K562 (cell line): Measurements from ENCODE around the gene C11orf98. TPM values are rescaled to one million over a fixed set of nuclear protein-coding genes. Genes with fewer than 3 reads are reported as not detected.

Experiments
- ATF7 ChIP-seq: fragments of 450-650 bp; IDR thresholded peaks from 2 replicates; pipeline ENCODE4 v1.7.1; 2014; ENCODE audit warnings: mild to moderate bottlenecking, moderate library complexity
- BRF1 ChIP-seq: IDR thresholded peaks from 3 replicates; pipeline ENCODE4 v1.6.1; 2011; ENCODE audit warnings: borderline replicate concordance, mild to moderate bottlenecking; ENCODE audit not compliant: insufficient read length; ENCODE audit errors: extremely low read depth
- BRF2 ChIP-seq: IDR thresholded peaks from 3 replicates; pipeline ENCODE4 v1.6.1; 2011; ENCODE audit warnings: borderline replicate concordance, mild to moderate bottlenecking; ENCODE audit not compliant: insufficient read length, insufficient read depth
- CLOCK ChIP-seq: fragments of 250-450 bp; sonication (Bioruptor Pico); IDR thresholded peaks from 2 replicates; pipeline ENCODE4 v1.4.0; 2020; ENCODE audit warnings: mild to moderate bottlenecking, moderate library complexity, borderline replicate concordance
- FOXK2 ChIP-seq, 2 experiments: fragments of 450-650 bp; IDR thresholded peaks in 1 of 2; conservative IDR thresholded peaks in 1 of 2; 2 replicates each; pipeline ENCODE4 v1.6.1; 2016; ENCODE audit warnings: low read depth in 2 of 2, mild to moderate bottlenecking in 1 of 2
- HMG20B ChIP-seq: fragments of 250-450 bp; sonication (Bioruptor Pico); IDR thresholded peaks from 2 replicates; pipeline ENCODE4 v1.5.0; 2021; ENCODE audit warnings: mild to moderate bottlenecking
- NFXL1 ChIP-seq: fragments of 450-650 bp; formaldehyde crosslinking; IDR thresholded peaks from 2 replicates; pipeline ENCODE4 v1.4.0; 2021; ENCODE audit warnings: mild to moderate bottlenecking
- PTBP1 ChIP-seq: fragments of 200-400 bp; formaldehyde crosslinking; IDR thresholded peaks from 2 replicates; pipeline ENCODE4 v1.6.1; 2017; ENCODE audit warnings: low read depth, low read length
- SAFB2 ChIP-seq: fragments of 200-400 bp; formaldehyde crosslinking; IDR thresholded peaks from 2 replicates; pipeline ENCODE4 v1.6.1; 2018; ENCODE audit warnings: borderline replicate concordance, low read length, low read depth, moderate library complexity; ENCODE audit not compliant: severe bottlenecking
- SMC3 ChIP-seq: conservative IDR thresholded peaks from 2 replicates; pipeline ENCODE4 v1.6.1; 2011; ENCODE audit warnings: low read depth, low read length, improper control_type of control experiment; ENCODE audit not compliant: insufficient read depth
- TCF7 ChIP-seq: sonication (generic); IDR thresholded peaks from 2 replicates; pipeline ENCODE4 v1.6.1; 2016; ENCODE audit warnings: antibody characterized with exemption, borderline replicate concordance
- ZNF431 ChIP-seq: sonication (generic); formaldehyde crosslinking; IDR thresholded peaks from 2 replicates; pipeline ENCODE4 v1.8.0; 2022; ENCODE audit warnings: mild to moderate bottlenecking, missing genetic modification reagents
- ZNF445 ChIP-seq: fragments of 250-450 bp; sonication (Bioruptor Pico); IDR thresholded peaks from 2 replicates; pipeline ENCODE4 v1.4.0; 2020; ENCODE audit warnings: low read depth, mild to moderate bottlenecking, moderate library complexity
- polyA plus RNA-seq, 8 experiments: library from polyadenylated mRNA; depleted of rRNA in 4 of 8; stranded (reverse) in 5 of 8; unstranded in 3 of 8; fragments of >200 nt; fragmentation: Nextera tagmentation in 2 of 8; fragmentation: Illumina TruSeq in 1 of 8; extraction: Ambion mirVana in 2 of 8; extraction: Trizol in 1 of 8; gene quantifications; 2 replicates each; pipeline versions ENCODE4 v1.2.1 to v1.2.3, GENCODE V29; 2011 to 2014; ENCODE audit warnings: inconsistent platforms in 1 of 8, missing spikeins in 1 of 8
- total RNA-seq, 7 experiments: library from RNA; depleted of rRNA in 6 of 7; stranded (reverse); fragments of >200 nt in 6 of 7; fragmentation: Illumina TruSeq in 2 of 7; extraction: Trizol in 2 of 7; gene quantifications; 2 replicates each; pipeline versions ENCODE4 v1.2.1 to v1.2.3, GENCODE V29; 2011 to 2021; ENCODE audit warnings: low replicate concordance in 1 of 7
- TF ChIP-seq, protein P1 (sequence below): fragments of 450-650 bp; IDR thresholded peaks from 2 replicates; pipeline ENCODE4 v1.6.1; 2017; ENCODE audit warnings: antibody characterized with exemption
- TF ChIP-seq, protein P2 (sequence below): fragments of 450-650 bp; IDR thresholded peaks from 2 replicates; pipeline ENCODE4 v1.6.1; 2017; ENCODE audit warnings: mild to moderate bottlenecking, moderate library complexity
- TF ChIP-seq, protein P3 (sequence below), 2 experiments: fragments of 450-650 bp in 1 of 2; sonication (generic) in 1 of 2; formaldehyde crosslinking in 1 of 2; IDR thresholded peaks in 1 of 2; conservative IDR thresholded peaks in 1 of 2; 2 replicates each; pipeline versions ENCODE4 v1.6.1 to v1.8.1; 2016 to 2023; ENCODE audit warnings: mild to moderate bottlenecking in 2 of 2, moderate library complexity in 2 of 2, inconsistent platforms in 1 of 2, missing genetic modification reagents in 1 of 2

Gene C11orf98
- total and polyA plus RNA-seq, 9 of the 15 experiments (the other 6 are each of a cell fraction or from before 2014, with no cell fraction given) = 103 to 352 (median 218) TPM

GRCh38 chr11:62645946-62646824 lies 18.8 kb downstream of the C11orf98 start, which contains the start of gene GANAB (continued):
- TF ChIP-seq, protein P1, sequence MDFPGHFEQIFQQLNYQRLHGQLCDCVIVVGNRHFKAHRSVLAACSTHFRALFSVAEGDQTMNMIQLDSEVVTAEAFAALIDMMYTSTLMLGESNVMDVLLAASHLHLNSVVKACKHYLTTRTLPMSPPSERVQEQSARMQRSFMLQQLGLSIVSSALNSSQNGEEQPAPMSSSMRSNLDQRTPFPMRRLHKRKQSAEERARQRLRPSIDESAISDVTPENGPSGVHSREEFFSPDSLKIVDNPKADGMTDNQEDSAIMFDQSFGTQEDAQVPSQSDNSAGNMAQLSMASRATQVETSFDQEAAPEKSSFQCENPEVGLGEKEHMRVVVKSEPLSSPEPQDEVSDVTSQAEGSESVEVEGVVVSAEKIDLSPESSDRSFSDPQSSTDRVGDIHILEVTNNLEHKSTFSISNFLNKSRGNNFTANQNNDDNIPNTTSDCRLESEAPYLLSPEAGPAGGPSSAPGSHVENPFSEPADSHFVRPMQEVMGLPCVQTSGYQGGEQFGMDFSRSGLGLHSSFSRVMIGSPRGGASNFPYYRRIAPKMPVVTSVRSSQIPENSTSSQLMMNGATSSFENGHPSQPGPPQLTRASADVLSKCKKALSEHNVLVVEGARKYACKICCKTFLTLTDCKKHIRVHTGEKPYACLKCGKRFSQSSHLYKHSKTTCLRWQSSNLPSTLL = no peak
- TF ChIP-seq BRF1 (no peak), SMC3 (0 out of 2 replicates have a peak, but pooled peaks have one; percentile 8), NFXL1 (CRISPR knock-in tag) (no peak), HMG20B (CRISPR knock-in tag) (no peak), ZNF431 (CRISPR knock-in tag) (no peak), CLOCK (CRISPR knock-in tag) (no peak), SAFB2 (no peak), BRF2 (no peak), PTBP1 (no peak), FOXK2 (conservative IDR thresholded peaks at IDR 0.05 in 1 of 2, IDR thresholded peaks at IDR 0.05 in 1 of 2; ENCODE audit: low read depth in 2 of 2) (no peak), TCF7 (0 out of 2 replicates have a peak, but pooled peaks have one; percentile 35), ATF7 (peak; percentile 68; the same call in 1 of the 2 replicates), ZNF445 (CRISPR knock-in tag) (no peak)
- TF ChIP-seq, protein P2, sequence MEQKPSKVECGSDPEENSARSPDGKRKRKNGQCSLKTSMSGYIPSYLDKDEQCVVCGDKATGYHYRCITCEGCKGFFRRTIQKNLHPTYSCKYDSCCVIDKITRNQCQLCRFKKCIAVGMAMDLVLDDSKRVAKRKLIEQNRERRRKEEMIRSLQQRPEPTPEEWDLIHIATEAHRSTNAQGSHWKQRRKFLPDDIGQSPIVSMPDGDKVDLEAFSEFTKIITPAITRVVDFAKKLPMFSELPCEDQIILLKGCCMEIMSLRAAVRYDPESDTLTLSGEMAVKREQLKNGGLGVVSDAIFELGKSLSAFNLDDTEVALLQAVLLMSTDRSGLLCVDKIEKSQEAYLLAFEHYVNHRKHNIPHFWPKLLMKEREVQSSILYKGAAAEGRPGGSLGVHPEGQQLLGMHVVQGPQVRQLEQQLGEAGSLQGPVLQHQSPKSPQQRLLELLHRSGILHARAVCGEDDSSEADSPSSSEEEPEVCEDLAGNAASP = no peak
- TF ChIP-seq, protein P3, sequence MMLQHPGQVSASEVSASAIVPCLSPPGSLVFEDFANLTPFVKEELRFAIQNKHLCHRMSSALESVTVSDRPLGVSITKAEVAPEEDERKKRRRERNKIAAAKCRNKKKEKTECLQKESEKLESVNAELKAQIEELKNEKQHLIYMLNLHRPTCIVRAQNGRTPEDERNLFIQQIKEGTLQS (IDR thresholded peaks at IDR 0.05) = no peak
- TF ChIP-seq, protein P3 (CRISPR knock-in tag; conservative IDR thresholded peaks at IDR 0.05) = 0 out of 2 replicates have a peak, but pooled peaks have one; percentile 39
